Spleen (tissue), 11 donors: ENCODE measurements around the gene LRP3. TPM values are rescaled to one million over a fixed set of nuclear protein-coding genes. Genes with fewer than 3 reads are reported as not detected.

Source experiments
- DNase-seq: peaks from one replicate; pipeline ENCODE4 v3.0.0-alpha.2; 2020
- H3K27ac ChIP-seq, 8 donors: fragments of 200-600 bp; sonication (generic) in 7 of 8; 1 replicate in 4 of 8; 2 replicates in 4 of 8; pipeline versions ENCODE4 v1.5.0 to v1.8.0; 2016 to 2021; ENCODE audit warnings: inconsistent platforms in 4 of 8, mild to moderate bottlenecking in 4 of 8, moderate library complexity in 1 of 8
- H3K27me3 ChIP-seq, 7 donors: fragments of 200-600 bp; sonication (generic) in 6 of 7; replicated peaks in 1 of 7; 1 replicate in 4 of 7; 2 replicates in 3 of 7; pipeline versions ENCODE4 v1.5.0 to v1.8.0; 2016 to 2021; ENCODE audit warnings: inconsistent platforms in 3 of 7, mild to moderate bottlenecking in 1 of 7
- H3K36me3 ChIP-seq, 6 donors: fragments of 200-600 bp; sonication (generic) in 5 of 6; 1 replicate in 4 of 6; 2 replicates in 2 of 6; pipeline versions ENCODE4 v1.5.0 to v1.8.0; 2016 to 2021; ENCODE audit warnings: inconsistent platforms in 2 of 6
- H3K4me1 ChIP-seq, 6 donors: fragments of 200-600 bp; sonication (generic) in 5 of 6; 1 replicate in 3 of 6; 2 replicates in 3 of 6; pipeline versions ENCODE4 v1.5.0 to v1.8.0; 2016 to 2021; ENCODE audit warnings: inconsistent platforms in 3 of 6
- H3K4me3 ChIP-seq, 8 donors: fragments of 200-600 bp; sonication (generic) in 7 of 8; 1 replicate in 4 of 8; 2 replicates in 4 of 8; pipeline versions ENCODE4 v1.5.0 to v1.8.0; 2016 to 2021; ENCODE audit warnings: inconsistent platforms in 4 of 8, mild to moderate bottlenecking in 4 of 8, moderate library complexity in 2 of 8
- H3K9me3 ChIP-seq, 8 donors: fragments of 200-600 bp; sonication (generic) in 7 of 8; 1 replicate in 4 of 8; 2 replicates in 4 of 8; pipeline versions ENCODE4 v1.5.0 to v1.8.0; 2016 to 2021; ENCODE audit warnings: inconsistent platforms in 4 of 8
- POLR2A ChIP-seq, 3 donors: fragments of 450-650 bp; IDR thresholded peaks; one replicate each; pipeline ENCODE4 v1.5.1; 2017; ENCODE audit warnings: antibody characterized with exemption in 3 of 3, mild to moderate bottlenecking in 1 of 3
- POLR2AphosphoS5 ChIP-seq, 3 donors: sonication (generic); formaldehyde crosslinking; IDR thresholded peaks; one replicate each; pipeline ENCODE4 v1.5.1; 2017; ENCODE audit warnings: antibody characterized with exemption in 3 of 3
- WGBS, 5 donors: extraction: QIAGEN DNeasy Blood & Tissue Kit in 3 of 5; methylation state at CpG; one replicate each; pipeline versions ENCODE4 v1.1.5 to v1.1.7; 2013 to 2018; 5-methylcytosine and 5-hydroxymethylcytosine counted together
- intact Hi-C: fragments of 100-400 bp; cut with DNase I; formaldehyde crosslinking; loops from one replicate; pipeline ENCODE4 v1.15.0; 2023; ENCODE audit warnings: low total_unique reads
- polyA plus RNA-seq, 3 donors: library from polyadenylated mRNA; stranded (reverse); fragments of 200-250 nt; gene quantifications; one replicate each; pipeline ENCODE4 v1.2.1, GENCODE V29; 2013
- total RNA-seq, 7 donors: library from RNA; depleted of rRNA in 3 of 7; stranded (reverse); fragments of >200 nt in 3 of 7; fragmentation: NEBNext Ultra II Directional in 4 of 7; extraction: Animal tissue kit (Norgen Biotek cat#: 25700) in 4 of 7; gene quantifications; one replicate each; pipeline versions ENCODE4 v1.1.0 to v1.2.1, GENCODE V29; 2016 to 2021
- TF ChIP-seq, protein P1 (sequence below), 11 experiments: fragments of 200-600 bp in 7 of 11; fragments of 450-650 bp in 4 of 11; sonication (generic) in 4 of 11; IDR thresholded peaks in 8 of 11; conservative IDR thresholded peaks in 3 of 11; 1 replicate in 7 of 11; 2 replicates in 4 of 11; pipeline versions ENCODE4 v1.4.0 to v1.8.0; 2016 to 2021; ENCODE audit warnings: antibody characterized with exemption in 11 of 11, inconsistent platforms in 4 of 11, mild to moderate bottlenecking in 1 of 11
- donor health status: healthy with polysubstance abuse.
- donor health status: DM: no; HTN: no; CAD: no; lungs with moderate emphysema.
- donor health status: DM: no; HTN: no; CAD: no.
- donor health status: Bipolar disorder and iron deficiency.
- donor health status: healthy.
- donor health status: DM: no; HTN: no; CAD: no.
- donor health status: DM: yes; HTN: yes; CAD: no.

LRP3 gene
- total and polyA plus RNA-seq, 10 donors, result 1.4 to 12.8 (median 8.2) TPM

DNA sequence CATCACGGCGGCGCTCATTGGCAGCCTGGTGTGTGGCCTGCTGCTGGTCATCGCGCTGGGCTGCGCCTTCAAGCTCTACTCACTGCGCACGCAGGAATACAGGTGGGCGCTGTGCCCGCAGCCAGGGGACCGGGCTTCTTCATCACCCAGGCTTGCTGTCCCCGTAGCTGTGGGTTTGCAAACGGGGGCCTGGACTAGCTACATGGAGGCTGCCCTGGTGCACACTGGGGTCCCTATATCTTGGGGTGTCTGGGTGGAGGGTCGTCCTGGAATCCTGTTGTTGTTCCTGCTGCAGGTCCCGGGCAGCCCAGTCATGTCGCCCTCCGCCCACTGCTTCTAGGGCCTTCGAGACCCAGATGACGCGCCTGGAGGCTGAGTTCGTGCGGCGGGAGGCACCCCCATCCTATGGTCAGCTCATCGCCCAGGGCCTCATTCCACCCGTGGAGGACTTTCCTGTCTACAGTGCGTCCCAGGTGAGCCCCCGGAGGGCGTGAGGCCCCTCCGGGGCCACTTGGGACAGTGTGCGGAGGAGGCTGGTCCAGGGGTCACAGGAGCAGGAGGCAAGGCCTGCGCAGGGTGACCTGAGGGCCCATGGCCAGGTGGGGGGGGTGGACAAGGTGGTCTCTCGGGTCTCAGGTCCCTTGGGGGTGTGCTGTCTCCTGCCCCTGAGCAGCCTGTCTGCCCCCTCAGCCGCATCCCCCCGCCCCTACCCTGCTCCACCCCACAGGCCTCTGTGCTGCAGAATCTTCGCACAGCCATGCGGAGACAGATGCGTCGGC is 12.3 kb downstream of the LRP3 start:
- WGBS, 5 donors, result 86 to 96% (median 94%) methylated on average over 18 to 38 of the region's 38 CpGs
- H3K36me3 ChIP-seq, result peaks cover 0 to 52% (median 0%) of the 10 kb centered on the region in 6 donors
- H3K27ac ChIP-seq, result no peak overlapping the region
- no peak for DNase-seq
- no peak overlapping the region for H3K4me3 ChIP-seq
- no peak for TF ChIP-seq POLR2A (IDR thresholded peaks at IDR 0.05)
- TF ChIP-seq, protein P1, sequence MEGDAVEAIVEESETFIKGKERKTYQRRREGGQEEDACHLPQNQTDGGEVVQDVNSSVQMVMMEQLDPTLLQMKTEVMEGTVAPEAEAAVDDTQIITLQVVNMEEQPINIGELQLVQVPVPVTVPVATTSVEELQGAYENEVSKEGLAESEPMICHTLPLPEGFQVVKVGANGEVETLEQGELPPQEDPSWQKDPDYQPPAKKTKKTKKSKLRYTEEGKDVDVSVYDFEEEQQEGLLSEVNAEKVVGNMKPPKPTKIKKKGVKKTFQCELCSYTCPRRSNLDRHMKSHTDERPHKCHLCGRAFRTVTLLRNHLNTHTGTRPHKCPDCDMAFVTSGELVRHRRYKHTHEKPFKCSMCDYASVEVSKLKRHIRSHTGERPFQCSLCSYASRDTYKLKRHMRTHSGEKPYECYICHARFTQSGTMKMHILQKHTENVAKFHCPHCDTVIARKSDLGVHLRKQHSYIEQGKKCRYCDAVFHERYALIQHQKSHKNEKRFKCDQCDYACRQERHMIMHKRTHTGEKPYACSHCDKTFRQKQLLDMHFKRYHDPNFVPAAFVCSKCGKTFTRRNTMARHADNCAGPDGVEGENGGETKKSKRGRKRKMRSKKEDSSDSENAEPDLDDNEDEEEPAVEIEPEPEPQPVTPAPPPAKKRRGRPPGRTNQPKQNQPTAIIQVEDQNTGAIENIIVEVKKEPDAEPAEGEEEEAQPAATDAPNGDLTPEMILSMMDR (IDR thresholded peaks at IDR 0.05 in 8 of 11, conservative IDR thresholded peaks at IDR 0.05 in 3 of 11), result no peak
- no peak for TF ChIP-seq POLR2AphosphoS5 (IDR thresholded peaks at IDR 0.05)
- intact Hi-C loops, result no loop called here
- peaks cover 0 to 12% (median 3%) of the 10 kb centered on the region in 6 donors for H3K4me1 ChIP-seq
- H3K9me3 ChIP-seq, result no peaks in the 10 kb centered on the region
- no peaks in the 10 kb centered on the region for H3K27me3 ChIP-seq

- Histone ChIP-seq H3K36me3 (peaks cover 0 to 52% (median 0%) of the 10 kb centered on the region in 6 donors), H3K27ac (no peak overlapping the region), H3K9me3 (no peaks in the 10 kb centered on the region), H3K4me3 (no peak overlapping the region), H3K4me1 (peaks cover 0 to 12% (median 3%) of the 10 kb centered on the region in 6 donors), H3K27me3 (no peaks in the 10 kb centered on the region)
- no peak for DNase-seq
- intact Hi-C loops, result no loop called here
- TF ChIP-seq POLR2A (IDR thresholded peaks at IDR 0.05) (no peak), POLR2AphosphoS5 (IDR thresholded peaks at IDR 0.05) (no peak)
- TF ChIP-seq, protein P1 (IDR thresholded peaks at IDR 0.05 in 8 of 11, conservative IDR thresholded peaks at IDR 0.05 in 3 of 11), result no peak
- WGBS, 5 donors, result 89 to 97% (median 93%) methylated on average over 22 to 38 of the region's 38 CpGs
Measured at GRCh38 chr19:33207040-33207620, 13.0 kb downstream of the LRP3 start.

DNA sequence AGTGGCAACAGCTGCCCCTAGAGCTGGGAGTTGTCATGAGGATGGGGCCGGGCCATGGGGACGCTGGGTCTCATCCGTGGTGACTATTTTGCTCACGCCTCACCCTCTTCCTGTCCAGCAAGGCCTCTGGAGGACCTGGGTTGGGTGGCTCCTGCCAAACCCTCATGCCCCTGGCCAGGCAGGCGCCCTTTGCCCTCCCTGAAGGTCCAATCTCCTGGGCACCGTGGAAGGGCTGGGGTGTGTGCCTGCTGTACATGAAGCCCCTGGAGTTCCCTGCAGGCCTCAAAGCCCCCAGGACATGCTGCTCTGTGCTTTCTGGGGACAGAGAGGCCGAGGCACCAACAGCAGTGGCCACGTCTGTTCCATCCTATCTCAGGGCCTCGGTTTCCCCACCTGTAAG is 13.8 kb downstream of the LRP3 start:
- H3K9me3 ChIP-seq, result no peaks in the 10 kb centered on the region
- H3K4me3 ChIP-seq, result no peak overlapping the region
- intact Hi-C loops, result no loop called here
- H3K27ac ChIP-seq, result no peak overlapping the region
- WGBS, 5 donors, result 55 to 83% (median 79%) methylated on average over 5 to 9 of the region's 9 CpGs; no CpG with 5 or more reads in 1 of the 5 donors
- DNase-seq, result no peak
- H3K36me3 ChIP-seq, result peaks cover 0 to 48% (median 0%) of the 10 kb centered on the region in 6 donors
- no peak for TF ChIP-seq POLR2A (IDR thresholded peaks at IDR 0.05)
- TF ChIP-seq, protein P1 (IDR thresholded peaks at IDR 0.05 in 8 of 11, conservative IDR thresholded peaks at IDR 0.05 in 3 of 11), result no peak
- H3K27me3 ChIP-seq, result no peaks in the 10 kb centered on the region
- H3K4me1 ChIP-seq, result peaks cover 0 to 12% (median 3%) of the 10 kb centered on the region in 6 donors

DNA sequence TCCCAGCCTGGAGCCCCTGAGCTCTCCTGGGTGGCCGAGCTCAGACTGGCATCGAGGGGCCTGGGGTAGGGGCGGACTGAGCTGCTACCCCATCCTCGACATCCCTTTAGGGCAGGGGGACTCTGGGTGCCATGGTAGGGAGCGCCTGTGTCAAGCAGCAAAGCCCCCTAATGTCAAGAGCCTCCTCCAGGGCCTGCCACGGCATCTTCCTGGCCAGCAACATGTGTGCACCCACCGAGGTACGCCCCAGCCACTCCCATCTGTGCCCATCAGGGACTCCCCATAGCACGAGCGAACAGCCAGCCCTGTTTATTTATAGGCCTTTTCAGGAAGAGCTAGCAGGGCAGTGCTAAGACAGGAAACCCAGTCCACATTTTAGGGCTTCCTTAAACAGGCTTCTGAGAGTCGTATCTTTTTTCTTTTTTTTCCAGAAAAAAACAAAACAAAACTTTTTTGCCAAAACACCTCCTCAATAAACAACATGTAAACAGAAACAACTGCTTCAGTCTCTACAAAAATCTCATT is 14.3 kb downstream of the LRP3 start:
- H3K27me3 ChIP-seq, result no peaks in the 10 kb centered on the region
- intact Hi-C loops, result no loop called here
- WGBS, 5 donors, result 15 to 48% (median 45%) methylated on average over 6 to 11 of the region's 11 CpGs
- H3K4me1 ChIP-seq, result peaks cover 0 to 12% (median 3%) of the 10 kb centered on the region in 6 donors
- no peak overlapping the region for H3K4me3 ChIP-seq
- no peak for DNase-seq
- no peaks in the 10 kb centered on the region for H3K9me3 ChIP-seq
- peaks cover 0 to 42% (median 0%) of the 10 kb centered on the region in 6 donors for H3K36me3 ChIP-seq
- TF ChIP-seq, protein P1 (IDR thresholded peaks at IDR 0.05 in 8 of 11, conservative IDR thresholded peaks at IDR 0.05 in 3 of 11), result no peak
- H3K27ac ChIP-seq, result no peak overlapping the region
